HepG2 (cell line): Measurements from ENCODE around the gene MYOM1. TPM values are rescaled to one million over a fixed set of nuclear protein-coding genes. Genes with fewer than 3 reads are reported as not detected.
A peak's percentile ranks its signal among the peaks of the same experiment; 100 is the strongest.

Experiments
- CREB1 ChIP-seq, 2 experiments: fragments of 450-650 bp in 1 of 2; IDR thresholded peaks; 2 replicates each; pipeline ENCODE4 v1.6.1; 2016 to 2017; ENCODE audit warnings: control low read depth in 1 of 2, mild to moderate bottlenecking in 1 of 2, missing compliant biosample characterization in 1 of 2, missing genetic modification characterization in 1 of 2
- DNMT3B ChIP-seq: conservative IDR thresholded peaks from 2 replicates; pipeline ENCODE4 v1.6.1; 2016; ENCODE audit warnings: missing biosample characterization, control low read depth
- KMT2B ChIP-seq: IDR thresholded peaks from 2 replicates; pipeline ENCODE4 v1.6.1; 2016; ENCODE audit warnings: missing genetic modification reagents, missing compliant biosample characterization
- POGZ ChIP-seq: sonication (generic); formaldehyde crosslinking; IDR thresholded peaks from 2 replicates; pipeline ENCODE4 v1.4.0; 2020; ENCODE audit warnings: mild to moderate bottlenecking, missing genetic modification reagents
- TP53 ChIP-seq: sonication (generic); formaldehyde crosslinking; conservative IDR thresholded peaks from 2 replicates; pipeline ENCODE4 v1.4.0; 2020; ENCODE audit warnings: missing genetic modification reagents
- ZBTB7A ChIP-seq: sonication (generic); formaldehyde crosslinking; IDR thresholded peaks from 2 replicates; pipeline ENCODE4 v1.8.0; 2022; ENCODE audit warnings: mild to moderate bottlenecking, missing genetic modification reagents
- ZNF234 ChIP-seq: sonication (generic); formaldehyde crosslinking; conservative IDR thresholded peaks from 2 replicates; pipeline ENCODE4 v1.5.1; 2020; ENCODE audit warnings: mild to moderate bottlenecking, missing genetic modification reagents
- ZNF263 ChIP-seq: sonication (generic); formaldehyde crosslinking; IDR thresholded peaks from 2 replicates; pipeline ENCODE4 v1.4.0; 2020; ENCODE audit warnings: missing genetic modification reagents
- ZNF274 ChIP-seq: sonication (generic); formaldehyde crosslinking; IDR thresholded peaks from 2 replicates; pipeline ENCODE4 v1.5.1; 2020; ENCODE audit warnings: mild to moderate bottlenecking, missing genetic modification reagents
- ZNF382 ChIP-seq: sonication (generic); formaldehyde crosslinking; IDR thresholded peaks from 2 replicates; pipeline ENCODE4 v1.5.0; 2020; ENCODE audit warnings: missing genetic modification reagents, mild to moderate bottlenecking, borderline replicate concordance
- ZNF577 ChIP-seq: sonication (generic); formaldehyde crosslinking; IDR thresholded peaks from 2 replicates; pipeline ENCODE4 v1.4.0; 2020; ENCODE audit warnings: mild to moderate bottlenecking, low read depth, missing genetic modification reagents, borderline replicate concordance
- ZNF788 ChIP-seq: sonication (generic); formaldehyde crosslinking; IDR thresholded peaks from 2 replicates; pipeline ENCODE4 v1.5.0; 2020; ENCODE audit warnings: mild to moderate bottlenecking, missing genetic modification reagents, borderline replicate concordance
- polyA plus RNA-seq, 8 experiments: library from polyadenylated mRNA; depleted of rRNA in 3 of 8; stranded (reverse) in 7 of 8; unstranded in 1 of 8; fragments of >200 nt; fragmentation: Illumina TruSeq in 4 of 8; extraction: Trizol in 4 of 8; gene quantifications; 2 replicates each; pipeline versions ENCODE4 v1.2.1 to v1.2.3, GENCODE V29; 2011 to 2016; ENCODE audit warnings: low read depth in 4 of 8, missing spikeins in 1 of 8, mixed read lengths in 1 of 8; ENCODE audit not compliant: insufficient read depth in 1 of 8
- total RNA-seq, 5 experiments: library from RNA; depleted of rRNA; stranded (reverse); fragments of >200 nt; fragmentation: Illumina TruSeq; extraction: Trizol; gene quantifications; 2 replicates each; pipeline ENCODE4 v1.2.3, GENCODE V29; 2016; ENCODE audit warnings: low read depth in 1 of 5
- TF ChIP-seq, protein P1 (sequence below): sonication (generic); formaldehyde crosslinking; IDR thresholded peaks from 2 replicates; pipeline ENCODE4 v1.4.0; 2020; ENCODE audit warnings: missing genetic modification reagents
- TF ChIP-seq, protein P2 (sequence below): sonication (generic); formaldehyde crosslinking; IDR thresholded peaks from 2 replicates; pipeline ENCODE4 v1.5.0; 2020; ENCODE audit warnings: missing genetic modification reagents, mild to moderate bottlenecking, borderline replicate concordance
- TF ChIP-seq, protein P3 (sequence below): sonication (generic); formaldehyde crosslinking; IDR thresholded peaks from 2 replicates; pipeline ENCODE4 v1.4.0; 2020; ENCODE audit warnings: missing genetic modification reagents, borderline replicate concordance
- TF ChIP-seq, protein P4 (sequence below): fragments of 450-650 bp; IDR thresholded peaks from 2 replicates; pipeline ENCODE4 v1.6.1; 2017; ENCODE audit warnings: mild to moderate bottlenecking

The MYOM1 gene
- total and polyA plus RNA-seq, 2 of the 13 experiments (the other 11 are each of a cell fraction or from before 2014, with no cell fraction given), result 0.46 to 0.98 TPM

DNA sequence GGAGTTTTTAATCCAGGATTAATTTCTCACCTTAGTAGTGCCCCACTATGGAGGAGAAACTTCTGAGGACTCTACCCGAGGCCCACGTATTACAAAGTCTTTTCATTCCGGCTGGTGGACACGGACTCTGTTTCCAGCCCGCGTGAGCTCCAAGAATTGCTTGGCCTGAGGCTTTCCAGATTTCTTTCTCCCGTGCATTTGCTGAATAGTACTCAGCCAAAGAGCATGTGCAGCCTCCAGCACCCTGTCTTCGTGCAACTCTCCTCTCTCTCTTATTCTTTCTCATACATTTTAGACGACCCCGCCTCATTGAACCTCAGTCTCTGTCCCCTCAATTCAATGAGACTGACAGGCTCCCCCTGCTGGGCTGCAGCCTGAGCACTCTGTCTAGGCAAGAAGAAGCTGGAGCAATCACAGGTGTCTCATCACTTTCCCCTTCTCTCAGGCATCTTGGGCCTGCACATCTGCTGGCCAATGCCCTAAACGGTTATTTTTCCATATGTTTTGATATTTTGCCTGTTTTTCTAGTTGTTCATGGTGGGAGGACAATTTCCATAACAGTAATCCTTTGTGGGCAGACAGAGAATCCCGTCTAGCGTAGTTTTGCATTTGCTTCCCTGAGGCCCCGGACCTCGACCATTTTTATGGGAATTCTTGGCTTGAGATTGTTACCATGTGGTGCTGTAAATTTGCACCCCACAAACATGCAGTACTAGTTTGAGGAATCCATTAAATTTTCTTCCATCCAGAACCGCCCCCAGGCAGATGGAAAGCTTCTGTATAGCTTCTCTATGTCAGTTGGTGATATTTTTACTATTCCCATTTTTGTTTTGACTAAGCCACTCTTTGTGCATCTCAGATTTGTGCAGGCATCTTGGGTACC is 156.7 kb downstream of the MYOM1 start (continued):
- TF ChIP-seq CREB1 (IDR thresholded peaks at IDR 0.05) (no peak), CREB1 (CRISPR knock-in tag; IDR thresholded peaks at IDR 0.05) (peak; percentile 40; the same call in 1 of the 2 replicates), ZNF234 (CRISPR knock-in tag) (no peak), KMT2B (CRISPR knock-in tag) (0 out of 2 replicates have a peak, but pooled peaks have one; percentile 30), ZBTB7A (CRISPR knock-in tag) (peak; percentile 84), POGZ (peak; percentile 52; the same call in 1 of the 2 replicates), ZNF382 (CRISPR knock-in tag) (no peak), TP53 (CRISPR knock-in tag) (no peak), ZNF577 (CRISPR knock-in tag) (no peak), ZNF788 (CRISPR knock-in tag) (peak; percentile 48; the same call in 1 of the 2 replicates), DNMT3B (no peak), ZNF274 (CRISPR knock-in tag) (no peak), ZNF263 (0 out of 2 replicates have a peak, but pooled peaks have one; percentile 26)
- TF ChIP-seq, protein P1, sequence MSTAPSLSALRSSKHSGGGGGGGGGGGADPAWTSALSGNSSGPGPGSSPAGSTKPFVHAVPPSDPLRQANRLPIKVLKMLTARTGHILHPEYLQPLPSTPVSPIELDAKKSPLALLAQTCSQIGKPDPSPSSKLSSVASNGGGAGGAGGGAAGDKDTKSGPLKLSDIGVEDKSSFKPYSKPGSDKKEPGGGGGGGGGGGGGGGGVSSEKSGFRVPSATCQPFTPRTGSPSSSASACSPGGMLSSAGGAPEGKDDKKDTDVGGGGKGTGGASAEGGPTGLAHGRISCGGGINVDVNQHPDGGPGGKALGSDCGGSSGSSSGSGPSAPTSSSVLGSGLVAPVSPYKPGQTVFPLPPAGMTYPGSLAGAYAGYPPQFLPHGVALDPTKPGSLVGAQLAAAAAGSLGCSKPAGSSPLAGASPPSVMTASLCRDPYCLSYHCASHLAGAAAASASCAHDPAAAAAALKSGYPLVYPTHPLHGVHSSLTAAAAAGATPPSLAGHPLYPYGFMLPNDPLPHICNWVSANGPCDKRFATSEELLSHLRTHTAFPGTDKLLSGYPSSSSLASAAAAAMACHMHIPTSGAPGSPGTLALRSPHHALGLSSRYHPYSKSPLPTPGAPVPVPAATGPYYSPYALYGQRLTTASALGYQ, result peak; percentile 68; the same call in 1 of the 2 replicates
- TF ChIP-seq, protein P2, sequence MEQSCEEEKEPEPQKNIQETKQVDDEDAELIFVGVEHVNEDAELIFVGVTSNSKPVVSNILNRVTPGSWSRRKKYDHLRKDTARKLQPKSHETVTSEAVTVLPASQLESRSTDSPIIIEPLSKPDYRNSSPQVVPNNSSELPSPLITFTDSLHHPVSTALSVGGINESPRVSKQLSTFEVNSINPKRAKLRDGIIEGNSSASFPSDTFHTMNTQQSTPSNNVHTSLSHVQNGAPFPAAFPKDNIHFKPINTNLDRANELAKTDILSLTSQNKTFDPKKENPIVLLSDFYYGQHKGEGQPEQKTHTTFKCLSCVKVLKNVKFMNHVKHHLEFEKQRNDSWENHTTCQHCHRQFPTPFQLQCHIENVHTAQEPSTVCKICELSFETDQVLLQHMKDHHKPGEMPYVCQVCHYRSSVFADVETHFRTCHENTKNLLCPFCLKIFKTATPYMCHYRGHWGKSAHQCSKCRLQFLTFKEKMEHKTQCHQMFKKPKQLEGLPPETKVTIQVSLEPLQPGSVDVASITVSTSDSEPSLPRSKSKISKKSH (CRISPR knock-in tag), result no peak
- TF ChIP-seq, protein P3, sequence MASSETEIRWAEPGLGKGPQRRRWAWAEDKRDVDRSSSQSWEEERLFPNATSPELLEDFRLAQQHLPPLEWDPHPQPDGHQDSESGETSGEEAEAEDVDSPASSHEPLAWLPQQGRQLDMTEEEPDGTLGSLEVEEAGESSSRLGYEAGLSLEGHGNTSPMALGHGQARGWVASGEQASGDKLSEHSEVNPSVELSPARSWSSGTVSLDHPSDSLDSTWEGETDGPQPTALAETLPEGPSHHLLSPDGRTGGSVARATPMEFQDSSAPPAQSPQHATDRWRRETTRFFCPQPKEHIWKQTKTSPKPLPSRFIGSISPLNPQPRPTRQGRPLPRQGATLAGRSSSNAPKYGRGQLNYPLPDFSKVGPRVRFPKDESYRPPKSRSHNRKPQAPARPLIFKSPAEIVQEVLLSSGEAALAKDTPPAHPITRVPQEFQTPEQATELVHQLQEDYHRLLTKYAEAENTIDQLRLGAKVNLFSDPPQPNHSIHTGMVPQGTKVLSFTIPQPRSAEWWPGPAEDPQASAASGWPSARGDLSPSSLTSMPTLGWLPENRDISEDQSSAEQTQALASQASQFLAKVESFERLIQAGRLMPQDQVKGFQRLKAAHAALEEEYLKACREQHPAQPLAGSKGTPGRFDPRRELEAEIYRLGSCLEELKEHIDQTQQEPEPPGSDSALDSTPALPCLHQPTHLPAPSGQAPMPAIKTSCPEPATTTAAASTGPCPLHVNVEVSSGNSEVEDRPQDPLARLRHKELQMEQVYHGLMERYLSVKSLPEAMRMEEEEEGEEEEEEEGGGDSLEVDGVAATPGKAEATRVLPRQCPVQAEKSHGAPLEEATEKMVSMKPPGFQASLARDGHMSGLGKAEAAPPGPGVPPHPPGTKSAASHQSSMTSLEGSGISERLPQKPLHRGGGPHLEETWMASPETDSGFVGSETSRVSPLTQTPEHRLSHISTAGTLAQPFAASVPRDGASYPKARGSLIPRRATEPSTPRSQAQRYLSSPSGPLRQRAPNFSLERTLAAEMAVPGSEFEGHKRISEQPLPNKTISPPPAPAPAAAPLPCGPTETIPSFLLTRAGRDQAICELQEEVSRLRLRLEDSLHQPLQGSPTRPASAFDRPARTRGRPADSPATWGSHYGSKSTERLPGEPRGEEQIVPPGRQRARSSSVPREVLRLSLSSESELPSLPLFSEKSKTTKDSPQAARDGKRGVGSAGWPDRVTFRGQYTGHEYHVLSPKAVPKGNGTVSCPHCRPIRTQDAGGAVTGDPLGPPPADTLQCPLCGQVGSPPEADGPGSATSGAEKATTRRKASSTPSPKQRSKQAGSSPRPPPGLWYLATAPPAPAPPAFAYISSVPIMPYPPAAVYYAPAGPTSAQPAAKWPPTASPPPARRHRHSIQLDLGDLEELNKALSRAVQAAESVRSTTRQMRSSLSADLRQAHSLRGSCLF, result no peak
- TF ChIP-seq, protein P4, sequence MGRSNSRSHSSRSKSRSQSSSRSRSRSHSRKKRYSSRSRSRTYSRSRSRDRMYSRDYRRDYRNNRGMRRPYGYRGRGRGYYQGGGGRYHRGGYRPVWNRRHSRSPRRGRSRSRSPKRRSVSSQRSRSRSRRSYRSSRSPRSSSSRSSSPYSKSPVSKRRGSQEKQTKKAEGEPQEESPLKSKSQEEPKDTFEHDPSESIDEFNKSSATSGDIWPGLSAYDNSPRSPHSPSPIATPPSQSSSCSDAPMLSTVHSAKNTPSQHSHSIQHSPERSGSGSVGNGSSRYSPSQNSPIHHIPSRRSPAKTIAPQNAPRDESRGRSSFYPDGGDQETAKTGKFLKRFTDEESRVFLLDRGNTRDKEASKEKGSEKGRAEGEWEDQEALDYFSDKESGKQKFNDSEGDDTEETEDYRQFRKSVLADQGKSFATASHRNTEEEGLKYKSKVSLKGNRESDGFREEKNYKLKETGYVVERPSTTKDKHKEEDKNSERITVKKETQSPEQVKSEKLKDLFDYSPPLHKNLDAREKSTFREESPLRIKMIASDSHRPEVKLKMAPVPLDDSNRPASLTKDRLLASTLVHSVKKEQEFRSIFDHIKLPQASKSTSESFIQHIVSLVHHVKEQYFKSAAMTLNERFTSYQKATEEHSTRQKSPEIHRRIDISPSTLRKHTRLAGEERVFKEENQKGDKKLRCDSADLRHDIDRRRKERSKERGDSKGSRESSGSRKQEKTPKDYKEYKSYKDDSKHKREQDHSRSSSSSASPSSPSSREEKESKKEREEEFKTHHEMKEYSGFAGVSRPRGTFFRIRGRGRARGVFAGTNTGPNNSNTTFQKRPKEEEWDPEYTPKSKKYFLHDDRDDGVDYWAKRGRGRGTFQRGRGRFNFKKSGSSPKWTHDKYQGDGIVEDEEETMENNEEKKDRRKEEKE, result no peak
